Fibroblast of villous mesenchyme (primary cell): ENCODE measurements around the gene LUZP2. TPM values are rescaled to one million over a fixed set of nuclear protein-coding genes. Genes with fewer than 3 reads are reported as not detected.
"Not testable (repeated sequence)": the region's sequence is repeated elsewhere in the genome, so short reads cannot be mapped to it uniquely, and the experiment has no call there.

ENCODE experiments used
- DNase-seq: peaks from one replicate; pipeline ENCODE4 v3.0.0-alpha.2; 2010; ENCODE audit warnings: low read depth
- H3K4me3 ChIP-seq: 2 replicates; pipeline ENCODE4 v1.5.1; 2011; ENCODE audit warnings: low read depth, mild to moderate bottlenecking, low read length
- total RNA-seq: library from RNA; depleted of rRNA; stranded (reverse); fragments of >200 nt; gene quantifications from 2 replicates; pipeline ENCODE4 v1.2.3, GENCODE V29; 2012
- TF ChIP-seq, protein P1 (sequence below): IDR thresholded peaks from 2 replicates; pipeline ENCODE4 v1.5.1; 2012; ENCODE audit warnings: low read depth, mild to moderate bottlenecking, low read length; ENCODE audit not compliant: insufficient read depth

The LUZP2 gene
- total RNA-seq, 1 donor: under 0.01 TPM

DNA sequence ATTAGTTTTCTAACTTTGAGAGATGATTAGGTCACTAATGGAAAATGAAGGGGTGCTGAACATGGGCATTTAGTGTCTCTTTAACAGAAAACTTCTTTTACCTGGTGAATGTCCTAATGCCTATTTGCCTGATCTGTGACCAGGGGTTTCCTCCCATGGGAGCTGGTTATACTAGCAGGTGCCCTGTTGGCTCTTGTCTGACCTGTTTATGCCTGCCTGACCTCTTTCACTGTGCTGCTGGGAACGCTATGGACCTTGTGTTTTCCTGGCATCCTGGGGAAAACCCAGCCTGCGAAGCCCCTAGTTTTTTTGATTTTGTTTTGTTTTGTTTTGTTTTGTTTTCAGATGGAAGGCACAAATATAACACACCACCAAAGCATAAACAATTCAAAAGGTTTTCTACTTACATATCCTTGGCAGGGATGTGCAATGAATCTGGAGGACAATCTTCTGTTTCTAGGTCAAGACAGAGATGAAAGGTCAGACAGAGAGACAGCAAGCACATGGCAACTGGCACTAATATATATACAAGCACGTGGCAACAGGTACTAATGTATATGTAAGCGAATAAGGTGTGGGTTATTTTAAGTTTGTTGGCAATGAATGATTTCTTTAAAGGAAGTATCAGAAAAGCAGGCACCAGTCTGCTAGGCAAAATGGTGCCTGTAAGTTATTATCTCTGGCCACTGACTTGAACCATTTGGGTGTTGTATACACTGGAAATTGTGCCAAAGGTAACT is 390.2 kb downstream of the LUZP2 start:
- TF ChIP-seq, protein P1, sequence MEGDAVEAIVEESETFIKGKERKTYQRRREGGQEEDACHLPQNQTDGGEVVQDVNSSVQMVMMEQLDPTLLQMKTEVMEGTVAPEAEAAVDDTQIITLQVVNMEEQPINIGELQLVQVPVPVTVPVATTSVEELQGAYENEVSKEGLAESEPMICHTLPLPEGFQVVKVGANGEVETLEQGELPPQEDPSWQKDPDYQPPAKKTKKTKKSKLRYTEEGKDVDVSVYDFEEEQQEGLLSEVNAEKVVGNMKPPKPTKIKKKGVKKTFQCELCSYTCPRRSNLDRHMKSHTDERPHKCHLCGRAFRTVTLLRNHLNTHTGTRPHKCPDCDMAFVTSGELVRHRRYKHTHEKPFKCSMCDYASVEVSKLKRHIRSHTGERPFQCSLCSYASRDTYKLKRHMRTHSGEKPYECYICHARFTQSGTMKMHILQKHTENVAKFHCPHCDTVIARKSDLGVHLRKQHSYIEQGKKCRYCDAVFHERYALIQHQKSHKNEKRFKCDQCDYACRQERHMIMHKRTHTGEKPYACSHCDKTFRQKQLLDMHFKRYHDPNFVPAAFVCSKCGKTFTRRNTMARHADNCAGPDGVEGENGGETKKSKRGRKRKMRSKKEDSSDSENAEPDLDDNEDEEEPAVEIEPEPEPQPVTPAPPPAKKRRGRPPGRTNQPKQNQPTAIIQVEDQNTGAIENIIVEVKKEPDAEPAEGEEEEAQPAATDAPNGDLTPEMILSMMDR: no peak
- DNase-seq: no peak
- H3K4me3 ChIP-seq: no peak overlapping the region

DNA sequence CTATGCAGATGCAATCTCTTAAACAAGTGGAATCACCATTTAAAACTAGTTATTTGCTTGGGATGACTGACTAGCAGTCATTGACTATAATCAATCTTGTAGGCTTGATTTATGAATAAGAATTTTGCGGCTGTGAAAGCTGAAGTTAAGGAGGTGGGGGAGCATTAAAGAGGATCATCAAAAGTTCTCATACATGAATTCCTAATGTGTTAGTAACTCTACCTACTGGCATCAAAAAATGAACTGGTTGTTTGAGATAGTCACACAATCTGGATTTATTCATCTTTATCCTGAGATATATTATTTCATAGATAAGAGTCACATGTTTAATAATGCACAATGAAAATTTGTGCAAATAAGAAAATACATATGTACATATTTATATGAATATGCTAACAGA is 393.6 kb downstream of the LUZP2 start:
- no peak overlapping the region for H3K4me3 ChIP-seq
- TF ChIP-seq, protein P1: no peak

DNA sequence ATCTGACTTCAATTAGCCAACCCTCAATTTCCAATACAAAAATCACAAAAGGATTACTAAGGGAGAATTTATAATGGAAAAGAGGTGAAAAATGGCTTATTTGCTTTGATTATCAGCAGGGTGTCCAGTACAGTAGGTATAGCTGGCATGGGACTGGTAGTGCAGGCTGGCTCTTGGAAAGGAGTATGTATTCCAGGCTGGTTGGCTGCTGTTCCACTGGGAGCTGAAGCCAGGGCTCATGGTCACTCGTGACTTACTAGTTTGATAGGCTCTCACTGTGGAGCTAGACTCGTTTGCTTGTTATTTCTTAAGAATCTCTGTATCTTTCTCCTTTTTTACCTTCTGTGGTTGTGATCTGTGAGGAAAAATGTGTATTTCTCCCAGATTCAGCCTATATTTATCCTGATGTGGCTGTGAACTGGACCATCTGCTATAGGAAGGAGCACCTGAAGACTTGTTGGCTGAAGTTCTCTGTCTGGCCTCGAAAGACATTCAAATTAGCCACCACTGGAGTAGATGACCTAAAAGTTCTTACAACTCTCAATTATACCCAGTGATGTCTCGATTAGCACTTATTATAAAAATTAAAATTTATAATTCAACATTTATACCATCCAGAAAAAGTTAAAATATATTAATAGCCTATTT is 395.1 kb downstream of the LUZP2 start:
- DNase-seq, H3K4me3 ChIP-seq: not testable (repeated sequence)

More for the DNA sequence above, 393.6 kb downstream of the LUZP2 start:
- DNase-seq: no peak

DNA sequence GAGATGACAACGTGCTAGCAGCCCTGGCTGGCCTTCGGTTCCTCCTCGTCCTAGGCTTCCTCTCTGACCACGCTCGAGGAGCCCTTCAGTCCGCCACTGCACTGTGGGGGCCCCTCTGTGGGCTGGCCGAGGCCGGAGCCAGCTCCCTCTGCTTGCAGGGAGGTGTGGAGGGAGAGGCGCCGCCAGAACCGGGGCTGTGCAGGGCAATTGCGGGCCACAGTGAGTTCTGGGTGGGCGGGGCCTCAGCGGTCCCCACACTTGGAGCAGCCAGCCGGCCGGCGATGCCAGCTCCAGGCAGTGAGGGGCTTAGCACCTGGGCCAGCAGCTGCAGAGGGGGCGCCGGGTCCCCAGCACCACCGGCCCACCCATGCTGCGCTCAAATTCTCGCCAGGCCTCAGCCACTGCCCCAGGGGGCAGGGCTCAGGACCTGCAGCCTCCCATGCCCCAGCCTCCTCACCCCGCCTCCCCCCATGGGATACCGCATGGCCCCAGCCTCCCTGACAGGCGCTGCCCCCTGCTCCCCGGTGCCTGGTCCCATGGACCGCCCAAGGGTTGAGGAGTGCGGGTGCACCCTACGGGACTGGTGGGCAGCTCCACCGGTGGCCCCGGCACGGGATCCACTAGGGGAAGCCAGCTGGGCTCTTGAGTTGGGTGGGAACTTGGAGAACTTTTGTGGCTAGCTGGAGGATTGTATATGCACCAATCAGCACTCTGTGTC is 399.4 kb downstream of the LUZP2 start:
- TF ChIP-seq, protein P1: no peak
- no peak for DNase-seq
- H3K4me3 ChIP-seq: no peak overlapping the region

DNA sequence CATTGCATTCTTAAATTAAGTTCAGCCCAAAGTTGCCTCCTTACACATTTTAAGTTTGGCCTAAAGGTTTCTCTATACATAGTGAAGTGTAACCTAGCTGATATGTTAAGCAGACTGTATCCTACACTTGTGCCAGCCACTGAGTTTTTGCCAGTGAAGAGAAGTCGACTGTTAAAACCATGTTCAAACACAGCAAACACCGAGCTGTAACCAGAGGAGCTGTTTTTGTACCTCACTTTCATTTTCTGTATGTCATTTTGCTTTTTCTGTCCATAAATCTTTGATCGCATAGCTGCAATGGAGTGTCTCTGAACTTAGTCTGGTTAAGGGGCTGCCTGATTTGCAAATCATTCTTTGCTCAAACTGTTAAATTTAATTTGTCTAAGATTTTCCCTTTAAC is 403.7 kb downstream of the LUZP2 start:
- TF ChIP-seq, protein P1: no peak
- H3K4me3 ChIP-seq: no peak overlapping the region
- DNase-seq: no peak

DNA sequence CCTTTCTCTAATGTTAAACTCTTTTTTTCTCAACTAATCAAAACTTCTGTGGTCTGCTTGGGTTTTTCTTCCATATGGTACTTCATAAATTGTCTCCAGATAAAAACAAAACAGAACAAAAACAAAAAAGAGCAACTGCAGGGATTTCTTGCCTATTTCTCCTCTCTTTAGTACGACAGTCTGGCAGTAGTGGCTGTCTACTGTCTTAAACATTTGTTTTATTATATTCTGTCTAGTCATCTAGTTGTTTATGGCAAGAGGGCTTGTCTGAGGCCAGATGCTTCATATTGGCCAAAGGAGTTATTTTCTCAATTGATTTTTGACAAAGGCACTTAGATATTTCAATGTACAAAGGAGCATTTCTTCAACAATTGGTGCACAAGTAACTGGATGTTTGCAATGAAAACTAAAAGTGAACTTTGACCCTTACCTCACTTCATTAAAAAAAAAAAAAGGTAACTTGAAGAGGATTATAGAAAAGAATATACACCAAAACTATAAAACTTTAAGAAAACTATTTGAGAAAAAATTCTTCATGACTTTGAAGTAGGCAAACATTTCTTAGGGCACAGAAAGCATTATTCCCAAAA is 404.2 kb downstream of the LUZP2 start:
- TF ChIP-seq, protein P1: no peak
- no peak for DNase-seq
- no peak overlapping the region for H3K4me3 ChIP-seq

DNA sequence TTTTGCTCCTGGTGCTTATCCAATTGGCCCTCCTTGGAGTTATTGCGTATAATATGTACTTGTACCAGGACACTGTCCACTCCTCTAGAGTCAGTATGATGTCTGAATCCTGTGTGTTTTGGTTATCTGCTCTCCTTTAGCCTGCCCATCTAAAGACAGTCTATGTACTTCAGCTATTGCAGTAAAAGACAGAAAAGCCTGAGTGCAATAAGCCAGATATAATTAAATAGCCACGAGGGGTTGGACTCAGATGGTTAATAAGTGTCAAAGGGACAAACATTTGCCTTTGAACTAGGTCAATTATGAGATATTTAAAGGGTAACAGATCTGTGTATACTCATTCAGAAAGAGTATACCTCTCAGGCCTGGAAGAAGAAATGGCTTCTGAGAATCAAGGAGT is 406.7 kb downstream of the LUZP2 start:
- DNase-seq: no peak
- TF ChIP-seq, protein P1: no peak
- H3K4me3 ChIP-seq: no peak overlapping the region
